Psoas muscle (tissue), 8 donors: ENCODE measurements around the gene ABCD4. TPM values are rescaled to one million over a fixed set of nuclear protein-coding genes. Genes with fewer than 3 reads are reported as not detected.

Source experiments
- ATAC-seq, 4 donors: fragments of 200-7000 bp; cut with Tn5 transposase; one replicate each; pipeline ENCODE4 v1.9.1; 2020; ENCODE audit warnings: moderate library complexity in 3 of 4, mild to moderate bottlenecking in 2 of 4
- DNase-seq, 2 donors: peaks; one replicate each; pipeline ENCODE4 v3.0.0-alpha.2; 2020
- H3K27ac ChIP-seq: fragments of 200-600 bp; one replicate; pipeline ENCODE4 v1.8.0; 2022
- H3K27me3 ChIP-seq, 3 donors: fragments of 200-600 bp in 1 of 3; one replicate each; pipeline versions ENCODE4 v1.6.1 to v1.8.0; 2013 to 2022; ENCODE audit warnings: low read length in 2 of 3, mild to moderate bottlenecking in 2 of 3, moderate library complexity in 1 of 3; ENCODE audit not compliant: insufficient read depth in 3 of 3
- H3K36me3 ChIP-seq, 2 donors: fragments of 200-600 bp in 1 of 2; one replicate each; pipeline versions ENCODE4 v1.6.1 to v1.8.0; 2013 to 2022; ENCODE audit warnings: low read depth in 1 of 2, mild to moderate bottlenecking in 1 of 2, moderate library complexity in 1 of 2; ENCODE audit not compliant: insufficient read depth in 1 of 2
- H3K4me1 ChIP-seq: fragments of 200-600 bp; one replicate; pipeline ENCODE4 v1.8.0; 2022
- H3K4me3 ChIP-seq: fragments of 200-600 bp; one replicate; pipeline ENCODE4 v1.8.0; 2022; ENCODE audit warnings: mild to moderate bottlenecking
- H3K9me3 ChIP-seq: fragments of 200-600 bp; one replicate; pipeline ENCODE4 v1.8.0; 2022
- WGBS, 3 donors: extraction: QIAGEN DNeasy Blood & Tissue Kit; methylation state at CpG; one replicate each; pipeline versions ENCODE4 v1.1.6 to v1.1.7; 2013; 5-methylcytosine and 5-hydroxymethylcytosine counted together
- intact Hi-C, 2 donors: fragments of 100-400 bp; cut with DNase I; formaldehyde crosslinking; loops; one replicate each; pipeline versions ENCODE4 v1.11.0 to v1.14.2; 2022
- polyA plus RNA-seq, 3 donors: library from polyadenylated mRNA; stranded (reverse); fragments of 200-250 nt; gene quantifications; one replicate each; pipeline ENCODE4 v1.2.3, GENCODE V29; 2013
- total RNA-seq, 4 donors: library from RNA; stranded (reverse); fragmentation: NEBNext Ultra II Directional in 2 of 4; extraction: Animal tissue kit (Norgen Biotek cat#: 25700) in 2 of 4; gene quantifications; one replicate each; pipeline versions ENCODE4 v1.2.1 to v1.2.4, GENCODE V29; 2021 to 2023
- TF ChIP-seq, protein P1 (sequence below): fragments of 200-600 bp; IDR thresholded peaks from one replicate; pipeline ENCODE4 v1.8.0; 2022; ENCODE audit warnings: antibody characterized with exemption
- donor health status: healthy with polysubstance abuse.
- donor health status: DM: no; HTN: no; CAD: no; lungs with moderate emphysema.
- donor health status: Bipolar disorder and iron deficiency.
- donor health status: healthy.
- donor health status: DM: yes; HTN: yes; CAD: no.
- donor health status: DM: no; HTN: no; CAD: no.
- donor health status: DM: no; HTN: no; CAD: no.
- donor health status: DM: yes; HTN: yes; CAD: no.

The ABCD4 gene
- total and polyA plus RNA-seq, 7 donors = 11.4 to 26.2 (median 15.3) TPM

DNA sequence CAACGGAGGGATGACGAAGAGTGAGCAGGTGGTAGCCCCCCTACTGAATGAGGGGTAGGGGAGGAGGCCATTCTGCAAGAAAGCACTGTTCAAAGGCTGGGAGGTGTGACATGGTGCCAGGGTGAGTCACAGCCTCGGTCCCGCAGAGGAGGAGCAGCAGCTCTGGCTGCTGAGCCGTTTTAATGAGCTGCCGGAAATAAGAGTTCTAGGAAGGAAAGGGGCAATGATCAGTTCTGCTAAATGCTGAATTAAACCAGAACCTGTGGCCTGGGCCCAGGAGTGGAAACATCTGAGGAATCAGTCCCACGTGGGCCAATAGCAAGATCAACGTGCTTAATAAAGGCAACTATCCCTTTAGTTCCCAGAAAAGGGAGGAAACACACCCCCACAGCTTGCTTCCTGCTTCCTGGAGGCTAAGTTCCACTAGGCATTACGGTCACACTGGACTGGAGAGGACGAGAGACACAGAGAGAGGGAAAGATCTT lies 3.6 kb downstream of the ABCD4 start:
- ATAC-seq (no peak), DNase-seq (peak in 1 of 2 donors; percentile 37)
- H3K27ac ChIP-seq = peak overlapping the region; percentile 53
- peaks cover 7% of the 10 kb centered on the region for H3K4me1 ChIP-seq
- no peaks in the 10 kb centered on the region for H3K27me3 ChIP-seq
- H3K36me3 ChIP-seq = peaks cover 0 to 53% of the 10 kb centered on the region in 2 donors
- WGBS, 3 donors = 32 to 42% (median 41%) methylated on average over 10 of the region's 10 CpGs
- TF ChIP-seq, protein P1, sequence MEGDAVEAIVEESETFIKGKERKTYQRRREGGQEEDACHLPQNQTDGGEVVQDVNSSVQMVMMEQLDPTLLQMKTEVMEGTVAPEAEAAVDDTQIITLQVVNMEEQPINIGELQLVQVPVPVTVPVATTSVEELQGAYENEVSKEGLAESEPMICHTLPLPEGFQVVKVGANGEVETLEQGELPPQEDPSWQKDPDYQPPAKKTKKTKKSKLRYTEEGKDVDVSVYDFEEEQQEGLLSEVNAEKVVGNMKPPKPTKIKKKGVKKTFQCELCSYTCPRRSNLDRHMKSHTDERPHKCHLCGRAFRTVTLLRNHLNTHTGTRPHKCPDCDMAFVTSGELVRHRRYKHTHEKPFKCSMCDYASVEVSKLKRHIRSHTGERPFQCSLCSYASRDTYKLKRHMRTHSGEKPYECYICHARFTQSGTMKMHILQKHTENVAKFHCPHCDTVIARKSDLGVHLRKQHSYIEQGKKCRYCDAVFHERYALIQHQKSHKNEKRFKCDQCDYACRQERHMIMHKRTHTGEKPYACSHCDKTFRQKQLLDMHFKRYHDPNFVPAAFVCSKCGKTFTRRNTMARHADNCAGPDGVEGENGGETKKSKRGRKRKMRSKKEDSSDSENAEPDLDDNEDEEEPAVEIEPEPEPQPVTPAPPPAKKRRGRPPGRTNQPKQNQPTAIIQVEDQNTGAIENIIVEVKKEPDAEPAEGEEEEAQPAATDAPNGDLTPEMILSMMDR = no peak
- H3K9me3 ChIP-seq = no peaks in the 10 kb centered on the region
- H3K4me3 ChIP-seq = no peak overlapping the region
- intact Hi-C loops = no loop called here

DNA sequence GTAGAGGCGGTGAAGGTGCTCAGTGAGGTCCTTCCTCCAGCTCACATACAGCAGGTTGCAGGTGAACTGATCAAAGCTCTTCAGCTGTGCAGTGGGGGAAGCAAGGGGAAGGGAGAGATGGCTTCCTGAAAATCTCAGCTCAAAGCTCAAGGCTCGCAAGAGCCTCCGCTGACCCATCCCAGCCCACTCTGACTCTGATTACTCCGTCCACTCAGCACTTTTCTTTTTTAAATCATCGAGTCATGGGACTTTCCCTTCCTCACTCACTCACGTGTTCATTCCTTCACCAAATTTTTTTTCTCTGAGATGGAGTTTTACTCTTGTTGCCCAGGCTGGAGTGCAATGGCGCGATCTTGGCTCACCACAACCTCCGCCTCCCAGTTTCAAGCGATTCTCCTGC lies 4.7 kb downstream of the ABCD4 start:
- WGBS, 3 donors = 88 to 93% (median 93%) methylated on average over 10 of the region's 10 CpGs
- H3K27me3 ChIP-seq = no peaks in the 10 kb centered on the region
- no peak for ATAC-seq
- H3K4me1 ChIP-seq = peaks cover 7% of the 10 kb centered on the region
- DNase-seq = no peak
- no peaks in the 10 kb centered on the region for H3K9me3 ChIP-seq
- no peak overlapping the region for H3K4me3 ChIP-seq
- intact Hi-C loops = no loop called here
- H3K27ac ChIP-seq = no peak overlapping the region
- TF ChIP-seq, protein P1 = no peak
- peaks cover 0 to 63% of the 10 kb centered on the region in 2 donors for H3K36me3 ChIP-seq

- intact Hi-C loops = no loop called here
- TF ChIP-seq, protein P1 = no peak
- Histone ChIP-seq H3K27me3 (no peaks in the 10 kb centered on the region), H3K9me3 (no peaks in the 10 kb centered on the region), H3K27ac (no peak overlapping the region), H3K4me3 (no peak overlapping the region), H3K36me3 (peaks cover 0 to 82% of the 10 kb centered on the region in 2 donors), H3K4me1 (peaks cover 6% of the 10 kb centered on the region)
- no peak for DNase-seq
- WGBS, 3 donors = 80 to 89% (median 81%) methylated on average over 9 of the region's 9 CpGs
- ATAC-seq = no peak
Measured at GRCh38 chr14:74296037-74296467, 6.7 kb downstream of the ABCD4 start.

DNA sequence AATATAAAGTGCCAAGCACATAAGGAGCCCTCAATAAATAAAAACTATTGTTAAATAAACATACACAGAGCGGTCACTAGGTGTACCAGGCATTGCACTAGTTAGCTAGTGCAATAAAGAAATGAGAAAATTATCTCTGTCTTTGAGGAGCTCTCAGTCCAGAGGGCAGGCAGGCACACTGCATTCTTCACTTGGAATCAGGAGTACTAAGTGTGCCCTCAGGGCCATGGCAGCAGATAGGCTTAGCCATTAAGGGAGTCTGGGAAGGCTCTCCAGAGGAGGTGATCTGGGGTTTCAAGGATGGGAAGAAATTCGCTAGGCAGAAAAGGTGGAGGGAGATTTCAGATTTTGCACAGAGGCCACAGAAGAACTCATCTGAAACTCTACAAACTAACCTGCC lies 9.1 kb downstream of the ABCD4 start:
- peaks cover 0 to 96% of the 10 kb centered on the region in 2 donors for H3K36me3 ChIP-seq
- WGBS, 3 donors = 93 to 96% (median 96%) methylated on average over 2 of the region's 2 CpGs
- no peaks in the 10 kb centered on the region for H3K27me3 ChIP-seq
- no peak overlapping the region for H3K27ac ChIP-seq
- H3K9me3 ChIP-seq = no peaks in the 10 kb centered on the region
- intact Hi-C loops = no loop called here
- no peak for ATAC-seq
- H3K4me3 ChIP-seq = no peak overlapping the region
- TF ChIP-seq, protein P1 = no peak
- no peak for DNase-seq
- H3K4me1 ChIP-seq = peaks cover 5% of the 10 kb centered on the region

GRCh38 chr14:74292061-74292460 lies 10.7 kb downstream of the ABCD4 start:
- 40 to 76% (median 46%) methylated on average over 11 of the region's 11 CpGs for WGBS, 3 donors
- DNase-seq (no peak), ATAC-seq (peak; percentile 48 to 86 (median 78))
- Histone ChIP-seq H3K4me1 (peaks cover 5% of the 10 kb centered on the region), H3K27me3 (no peaks in the 10 kb centered on the region), H3K9me3 (no peaks in the 10 kb centered on the region), H3K36me3 (peaks cover 0 to 96% of the 10 kb centered on the region in 2 donors), H3K27ac (peak overlapping the region; percentile 36), H3K4me3 (no peak overlapping the region)
- intact Hi-C loops = no loop called here
- TF ChIP-seq, protein P1 = no peak
